Activated T-cell treated with anti-CD3 and anti-CD28 coated beads, Interleukin-2, amount 50 U/mL, for 48 hours (primary cell): Measurements from ENCODE around the gene TLX1.

Source experiments
- DNase-seq, 2 experiments: peaks; one replicate each; pipeline ENCODE4 v3.0.0-alpha.2; 2020

TLX1 gene

DNA sequence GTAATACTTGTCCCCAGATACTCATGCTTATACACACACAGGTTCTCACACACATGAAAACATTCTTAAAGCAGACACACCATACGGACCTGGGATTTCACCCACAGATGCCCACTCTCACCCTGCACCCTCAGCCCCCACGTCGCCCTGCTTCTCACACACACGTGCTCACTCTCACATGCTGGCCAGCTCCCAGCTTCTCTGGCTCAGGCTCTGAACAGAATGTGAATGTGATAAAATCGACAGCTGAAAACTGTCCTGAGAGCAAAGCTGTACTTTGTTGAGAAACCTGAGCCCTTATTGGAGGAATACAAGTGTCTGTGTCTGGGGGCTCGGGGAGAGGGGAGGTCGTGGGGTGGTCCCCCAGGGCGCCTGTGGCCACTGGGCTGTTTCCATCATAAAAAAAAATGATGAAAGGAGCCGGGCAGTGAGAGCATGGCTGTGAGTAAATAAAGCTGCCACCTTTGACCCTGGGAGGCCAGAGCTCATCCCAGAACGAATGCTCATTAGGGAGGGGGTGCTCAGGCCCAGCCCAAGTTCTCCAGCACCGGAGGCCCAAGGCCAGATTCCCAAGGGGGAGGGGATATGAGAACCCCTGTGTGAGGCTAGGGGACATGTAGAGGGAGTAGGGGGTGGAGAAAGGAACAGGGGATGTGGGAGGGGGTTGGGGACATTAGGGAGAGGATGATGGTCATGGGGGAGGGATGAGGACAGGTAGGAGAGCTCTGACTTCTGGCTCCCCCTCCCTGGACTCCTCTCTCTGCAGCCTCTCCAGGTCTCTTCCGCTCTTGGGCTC is 18.1 kb upstream of the TLX1 start:
- no peak for DNase-seq

DNA sequence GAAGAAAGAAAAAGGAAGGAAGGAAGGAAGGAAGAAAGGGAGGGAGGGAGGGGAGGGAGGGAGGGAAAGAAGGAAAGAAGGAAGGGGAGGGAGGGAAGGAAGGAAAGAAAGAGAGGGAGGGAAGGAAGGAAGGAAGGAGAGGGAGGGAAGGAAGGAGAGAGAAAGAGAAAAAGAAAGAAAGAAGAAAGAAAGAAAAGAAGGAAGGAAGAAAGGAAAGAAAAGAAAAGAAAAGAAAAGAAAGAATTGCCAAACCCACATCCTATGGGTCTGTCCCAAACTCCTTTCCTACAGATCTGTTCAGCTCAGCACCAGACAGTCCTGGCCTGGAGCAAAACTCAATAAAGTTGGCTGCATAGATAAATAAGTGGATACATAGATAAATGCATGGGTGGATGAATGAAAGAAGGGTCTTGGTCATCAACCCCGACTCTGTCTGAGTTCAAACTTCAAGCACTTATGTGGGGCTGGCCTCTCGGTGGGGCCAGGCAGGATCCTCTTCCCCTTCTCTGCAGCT is 17.2 kb upstream of the TLX1 start:
- no peak for DNase-seq

DNA sequence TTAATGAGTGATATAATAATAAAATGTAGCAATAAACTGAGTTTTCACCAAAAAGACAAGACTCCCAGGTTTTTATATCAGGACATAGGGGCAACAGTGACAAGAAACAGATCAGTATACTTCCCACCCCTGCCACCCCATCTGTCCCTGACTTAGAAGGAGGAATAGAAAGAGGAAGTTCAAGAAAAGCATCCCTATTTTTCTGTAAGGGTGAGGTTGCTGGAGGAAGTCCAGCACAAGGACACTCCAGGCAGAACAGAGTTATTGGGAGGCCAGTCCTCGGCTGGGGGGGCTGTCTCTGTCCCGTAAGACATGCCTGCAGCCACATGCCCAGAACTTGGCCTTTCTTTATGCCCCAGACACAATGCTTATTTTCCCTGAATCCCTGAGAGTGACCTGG is 16.5 kb upstream of the TLX1 start:
- DNase-seq = no peak

DNA sequence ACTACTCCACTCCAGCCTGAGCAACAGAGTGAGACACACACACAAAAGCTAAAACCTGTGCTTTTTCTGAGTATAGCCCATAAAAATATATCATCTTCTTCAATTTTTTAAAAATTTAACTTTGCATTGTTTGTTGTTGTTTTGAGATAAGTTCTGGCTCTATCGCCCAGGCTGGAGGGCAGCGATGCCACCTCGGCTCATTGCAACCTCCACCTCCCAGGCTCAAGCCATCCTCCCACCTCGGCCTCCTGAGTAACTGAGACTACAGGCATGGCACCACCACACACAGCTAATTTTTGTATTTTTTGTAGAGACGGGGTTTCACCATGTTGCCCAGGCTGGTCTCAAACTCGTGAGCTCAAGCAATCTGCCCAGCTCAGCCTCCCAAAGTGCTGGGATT is 14.3 kb upstream of the TLX1 start:
- no peak for DNase-seq

DNA sequence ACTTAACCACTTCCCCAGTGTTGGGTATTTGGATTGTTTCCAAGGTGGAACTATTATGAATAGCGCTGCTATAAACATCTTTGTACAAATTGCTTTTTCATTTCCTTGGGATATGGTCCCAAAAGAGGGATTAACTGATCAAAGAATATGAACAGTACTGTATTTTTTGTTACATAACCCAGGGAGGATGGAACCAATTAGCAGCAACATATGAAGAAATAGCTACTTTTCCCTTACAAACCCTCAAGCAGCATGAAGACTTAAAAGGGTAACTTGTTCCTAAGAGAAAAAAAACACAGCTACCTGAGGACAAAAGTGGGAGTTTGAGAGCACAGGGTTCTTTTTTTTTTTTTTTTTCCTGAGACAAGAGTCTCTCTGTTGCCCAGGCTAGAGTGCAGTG is 13.1 kb upstream of the TLX1 start:
- DNase-seq = no peak

DNA sequence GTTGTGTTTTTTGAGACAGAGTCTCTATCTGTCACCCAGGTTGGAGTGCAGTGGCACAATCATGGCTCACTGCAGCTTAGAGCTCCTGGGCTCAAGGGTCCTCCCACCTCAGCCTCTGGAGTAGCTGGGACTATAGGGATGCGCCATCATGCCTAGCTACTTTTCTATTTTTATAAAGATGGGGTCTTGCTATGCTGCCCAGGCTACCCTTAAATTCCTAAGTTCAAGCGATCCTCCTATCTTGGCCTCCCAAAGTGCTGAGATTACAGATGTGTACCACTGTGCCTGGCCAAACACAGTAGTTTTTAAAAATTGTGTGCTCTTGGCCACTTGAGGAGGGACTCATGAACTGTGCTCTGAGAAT is 10.6 kb upstream of the TLX1 start:
- no peak for DNase-seq

DNA sequence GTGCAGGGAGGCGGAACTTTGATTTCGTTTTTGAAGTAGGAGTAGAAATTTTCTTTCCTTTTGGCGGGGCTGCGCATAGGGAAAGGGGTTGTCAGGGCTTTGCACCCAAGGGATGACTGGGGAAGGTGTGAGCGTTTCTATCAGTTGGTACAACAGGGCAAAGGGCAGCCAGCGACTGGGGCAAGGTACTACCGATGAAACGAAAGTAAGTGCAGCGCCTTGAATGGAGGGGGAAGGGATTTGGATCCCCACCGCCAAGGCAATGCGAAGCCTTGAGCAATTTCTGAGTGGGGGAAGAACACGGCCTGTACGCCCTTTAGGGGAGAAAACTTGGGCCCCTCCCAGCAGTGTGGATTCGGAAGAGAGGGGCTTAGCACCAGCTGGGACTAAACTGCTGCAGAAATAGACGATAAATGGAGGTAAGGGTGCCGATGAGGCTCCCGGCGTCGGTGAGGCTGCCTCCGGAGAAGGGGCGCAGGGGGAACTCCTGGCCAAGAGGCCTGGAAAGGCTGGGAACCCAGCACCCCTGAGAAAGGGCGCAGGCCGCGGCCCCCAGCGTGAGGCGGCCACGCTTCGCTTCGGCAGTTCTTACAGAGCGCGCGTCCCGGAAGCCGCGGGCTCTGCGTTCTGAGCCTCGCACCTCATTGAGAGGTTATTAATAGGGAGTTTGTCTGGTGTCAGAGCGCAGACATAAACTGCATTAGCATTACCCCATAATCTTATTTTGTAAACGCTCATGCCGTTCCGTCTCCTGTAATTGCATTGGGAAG is 10.0 kb upstream of the TLX1 start:
- DNase-seq = peak; percentile 52 to 53

DNA sequence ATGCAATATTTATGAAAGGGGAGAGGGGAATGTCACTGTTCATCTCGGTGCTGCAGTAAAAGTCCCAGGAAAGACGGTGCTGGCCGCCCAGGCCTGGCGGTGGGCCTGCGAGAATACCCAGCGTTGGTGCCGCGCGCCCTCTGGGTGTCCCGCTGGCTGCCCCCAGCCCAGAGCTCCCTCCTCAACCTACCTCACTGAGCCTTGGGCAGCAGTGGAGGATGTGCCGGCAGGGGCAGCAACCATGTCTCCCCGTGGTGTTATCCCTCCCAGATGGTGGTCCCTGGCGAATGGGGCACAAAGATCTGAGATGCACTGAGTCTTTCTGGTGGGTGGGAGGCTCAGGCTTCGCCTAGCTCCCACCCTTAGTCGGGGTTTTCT is 9.5 kb upstream of the TLX1 start:
- DNase-seq = no peak

DNA sequence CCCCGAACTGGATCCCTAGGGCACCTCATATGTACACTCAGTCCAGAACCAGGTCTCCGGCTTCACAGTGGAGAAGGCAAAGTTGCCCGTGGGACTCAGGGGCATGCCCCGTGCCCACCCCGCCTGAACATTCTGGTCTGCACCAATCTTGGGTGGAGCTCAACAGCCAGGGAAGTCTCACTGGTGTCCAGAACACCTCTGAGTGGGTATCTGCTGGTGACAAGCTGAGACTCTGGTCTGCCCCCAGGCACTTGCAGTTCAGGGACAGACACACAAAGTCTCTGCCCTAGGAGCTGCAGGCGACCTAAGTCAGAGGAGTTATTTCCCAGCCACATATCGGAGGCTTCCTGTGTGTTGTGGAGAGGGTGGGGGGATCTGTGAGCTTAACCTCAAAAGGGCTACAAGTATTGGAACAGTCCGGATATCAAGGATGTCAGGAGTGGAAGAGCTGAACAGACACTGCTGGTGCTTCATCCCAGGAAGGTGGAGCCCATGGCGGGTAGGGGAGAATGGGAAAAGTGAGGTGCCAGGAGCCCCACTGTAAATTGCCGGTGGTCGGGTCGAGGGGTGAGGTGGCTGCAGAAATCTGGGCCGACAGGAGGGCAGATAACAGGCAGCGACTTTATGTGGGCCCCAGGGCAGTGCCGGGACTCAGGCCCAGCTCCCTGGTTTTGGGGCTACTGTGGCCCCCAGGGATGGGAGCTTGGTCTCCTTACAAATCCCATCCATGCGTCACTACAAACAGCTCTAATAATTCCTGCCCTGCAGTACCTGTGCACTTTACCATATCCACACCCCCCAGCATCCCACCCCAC is 8.6 kb upstream of the TLX1 start:
- DNase-seq = no peak

DNA sequence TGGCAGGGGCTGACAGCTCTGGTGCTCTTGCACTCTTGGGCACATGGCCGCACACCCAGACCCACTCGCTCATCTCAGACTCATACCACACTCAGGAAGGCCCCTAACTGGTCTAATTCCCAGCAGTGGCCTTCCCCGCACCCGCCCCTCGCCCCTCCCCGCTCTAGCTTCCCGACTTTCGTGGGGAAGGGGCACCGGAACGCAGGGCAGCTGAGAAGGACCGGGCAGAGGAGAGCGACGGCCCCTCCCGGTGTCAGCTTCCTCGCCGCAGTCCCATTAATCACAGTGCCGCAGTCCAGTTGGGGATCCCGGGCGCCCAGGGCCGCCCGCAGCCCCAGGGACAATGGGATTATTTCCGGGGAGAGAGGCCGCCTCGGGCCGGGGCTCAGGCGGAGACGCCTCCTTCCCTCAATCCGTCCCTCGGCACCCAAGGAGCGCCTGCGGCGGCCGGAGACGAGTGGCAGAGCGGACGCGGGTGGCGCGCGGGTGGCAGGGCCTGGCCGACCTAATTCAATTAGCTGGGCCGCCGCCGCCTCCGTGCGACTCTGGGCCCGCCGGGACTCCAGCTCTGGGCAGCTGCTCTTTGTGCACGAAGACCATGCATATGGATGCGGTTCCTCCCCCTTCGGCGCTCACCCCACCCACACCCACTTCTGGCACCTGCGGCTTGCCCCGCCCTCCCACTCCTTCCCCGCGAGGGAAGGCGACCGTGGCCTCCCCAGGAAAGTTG is 7.8 kb upstream of the TLX1 start:
- peak in 1 of 2 experiments; percentile 31 for DNase-seq

DNA sequence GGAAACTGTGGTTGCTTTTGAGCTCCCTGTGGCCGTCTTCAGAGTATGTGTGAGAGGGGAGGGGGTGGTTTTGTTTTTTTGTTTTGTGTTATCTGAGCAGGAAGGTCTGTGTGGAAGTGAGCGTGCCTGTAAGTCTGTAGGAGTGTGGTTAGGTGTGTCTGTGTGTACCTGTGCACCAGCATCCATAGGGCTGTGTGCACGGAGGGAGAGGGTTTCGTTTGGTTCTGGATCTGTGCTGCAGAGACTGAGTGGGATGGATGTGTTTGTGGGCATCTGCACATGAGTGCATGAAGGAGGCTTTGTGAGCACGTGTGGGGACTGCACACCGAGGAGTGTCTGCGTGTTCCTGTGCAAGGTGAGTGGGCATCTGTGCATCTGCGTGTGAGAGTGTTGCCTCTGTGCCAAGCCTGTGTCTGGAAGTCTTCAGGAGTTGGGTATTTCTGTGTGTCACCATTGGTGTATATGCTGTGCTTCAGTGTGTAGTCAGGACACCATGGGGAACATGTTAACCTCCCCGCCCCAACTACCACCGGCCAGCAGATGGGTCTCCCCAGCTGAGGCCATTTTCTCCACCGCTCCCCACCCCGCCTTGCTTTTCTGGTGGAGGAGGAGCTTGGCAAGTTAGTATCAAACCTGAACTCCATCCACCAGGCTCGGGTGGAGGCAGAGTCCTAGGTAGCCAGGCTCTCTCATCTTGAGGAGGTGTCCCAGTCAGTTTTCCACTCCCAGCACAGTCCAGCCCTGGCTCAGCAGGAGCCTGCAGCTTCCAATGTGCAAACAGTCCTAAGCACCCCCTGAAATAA is 7.1 kb upstream of the TLX1 start:
- DNase-seq = no peak

DNA sequence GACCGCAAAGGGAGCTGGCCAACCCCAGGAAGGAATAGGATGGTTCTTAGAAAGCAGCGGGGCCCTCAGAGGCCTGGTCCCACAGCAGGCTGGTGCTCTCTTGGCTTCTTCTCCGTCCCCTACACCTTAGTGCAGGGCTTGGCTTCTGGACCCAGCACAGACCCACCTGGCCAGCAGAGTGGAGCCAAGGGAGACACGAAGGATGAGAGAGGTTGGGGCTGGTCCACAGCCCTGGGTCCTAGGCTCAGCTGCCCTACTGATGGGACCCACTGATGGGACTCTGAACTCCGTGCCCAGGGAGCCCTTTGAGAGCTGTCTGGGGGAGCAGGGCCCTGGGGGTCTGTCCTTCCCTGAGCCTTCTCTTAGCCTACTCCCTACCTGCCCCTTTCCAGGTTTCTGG is 6.2 kb upstream of the TLX1 start:
- DNase-seq = no peak

DNA sequence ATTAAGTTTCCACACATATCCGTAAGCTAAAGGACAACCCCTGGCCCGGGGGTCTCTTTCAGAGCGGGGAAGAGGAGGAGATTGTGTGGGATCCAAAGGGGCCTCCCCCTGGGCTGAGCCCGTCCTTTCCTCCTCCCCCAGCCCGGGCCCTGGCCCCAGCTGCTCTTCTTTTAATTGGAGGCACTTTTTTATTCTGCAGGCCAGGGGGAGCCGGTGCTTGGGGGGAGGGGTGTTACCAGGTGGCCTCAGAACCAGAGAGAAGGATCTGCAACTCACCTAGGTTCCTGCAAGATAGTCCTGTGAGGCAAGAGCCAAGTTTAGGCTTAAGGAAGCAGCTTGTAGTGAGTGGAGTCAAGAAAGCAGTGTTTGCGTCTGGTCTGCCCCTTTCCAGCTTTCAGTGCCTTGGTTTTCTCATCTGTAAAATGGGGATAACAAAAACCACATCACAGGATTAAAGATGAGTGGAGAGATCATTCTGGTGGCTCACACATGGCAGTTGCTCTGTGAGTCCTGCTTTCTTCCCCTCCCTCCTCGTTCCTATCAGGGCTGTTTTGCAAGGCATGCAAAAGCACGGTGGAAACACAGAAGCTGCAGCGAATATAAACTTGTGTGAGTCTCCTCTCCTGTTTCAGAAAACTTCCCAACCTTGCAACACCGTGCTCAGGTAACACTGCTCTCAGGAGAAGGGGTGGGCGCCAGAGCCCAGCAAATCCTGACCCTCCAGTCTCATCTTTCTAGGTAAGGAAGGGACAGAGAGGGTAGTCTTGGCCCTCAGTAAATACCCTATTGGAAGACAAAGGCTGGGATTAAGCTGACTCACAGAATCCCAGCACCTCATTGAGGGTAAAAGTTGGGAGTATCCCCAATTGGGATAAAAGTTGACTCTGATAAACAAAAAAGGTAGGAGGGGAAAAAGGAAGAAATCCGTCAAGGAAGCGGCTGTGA is 4.1 kb upstream of the TLX1 start:
- DNase-seq = no peak

DNA sequence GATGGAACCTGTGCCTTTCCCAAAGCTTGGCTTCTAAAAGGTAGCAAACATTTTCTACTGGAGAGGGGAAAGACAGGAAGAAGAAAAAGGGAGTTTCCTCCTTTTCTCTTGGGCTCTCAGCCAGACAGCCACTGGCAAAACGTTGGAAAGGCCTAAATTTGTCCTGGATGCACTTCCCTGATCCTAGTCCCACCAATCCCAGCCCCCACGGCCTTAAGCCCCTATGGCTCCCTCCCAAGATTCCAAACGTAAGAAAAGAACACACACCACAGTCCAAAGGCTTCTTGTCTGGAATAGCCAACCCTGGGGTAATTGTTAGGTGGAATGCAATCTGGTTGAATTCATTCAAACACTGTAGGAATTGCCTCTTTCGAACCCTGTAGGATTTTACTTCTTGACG is 959 bp upstream of the TLX1 start:
- no peak for DNase-seq

DNA sequence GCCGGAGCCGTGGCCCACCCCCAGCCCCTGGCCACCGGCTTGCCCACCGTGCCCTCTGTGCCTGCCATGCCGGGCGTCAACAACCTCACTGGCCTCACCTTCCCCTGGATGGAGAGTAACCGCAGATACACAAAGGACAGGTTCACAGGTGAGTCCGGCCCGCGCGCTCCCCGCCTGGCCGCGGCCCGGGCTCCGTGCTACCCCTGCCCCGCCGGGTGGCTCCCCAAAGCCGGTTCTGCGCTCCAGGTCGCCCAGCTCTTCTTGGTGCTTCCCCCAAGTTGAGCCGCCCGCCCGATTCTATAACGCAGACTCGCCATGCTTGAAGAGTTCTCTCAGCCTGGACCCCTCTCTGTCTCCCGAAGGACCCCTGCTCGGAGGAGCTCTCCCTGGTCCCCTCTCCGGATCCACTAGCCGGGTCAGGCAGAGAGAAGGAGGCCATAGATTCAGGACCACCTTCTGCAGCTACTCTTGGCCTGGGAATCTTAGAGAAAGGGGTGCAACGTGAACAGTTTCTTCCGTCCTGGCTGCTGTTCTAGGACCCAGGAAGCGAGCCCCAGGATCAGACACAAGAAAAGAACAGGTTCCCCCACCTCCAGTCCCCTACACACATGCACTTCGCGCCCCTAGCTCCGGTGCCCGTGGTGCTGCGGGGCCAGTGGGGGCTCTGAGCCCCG is 999 bp downstream of the TLX1 start:
- DNase-seq = peak in 1 of 2 experiments; percentile 29

DNA sequence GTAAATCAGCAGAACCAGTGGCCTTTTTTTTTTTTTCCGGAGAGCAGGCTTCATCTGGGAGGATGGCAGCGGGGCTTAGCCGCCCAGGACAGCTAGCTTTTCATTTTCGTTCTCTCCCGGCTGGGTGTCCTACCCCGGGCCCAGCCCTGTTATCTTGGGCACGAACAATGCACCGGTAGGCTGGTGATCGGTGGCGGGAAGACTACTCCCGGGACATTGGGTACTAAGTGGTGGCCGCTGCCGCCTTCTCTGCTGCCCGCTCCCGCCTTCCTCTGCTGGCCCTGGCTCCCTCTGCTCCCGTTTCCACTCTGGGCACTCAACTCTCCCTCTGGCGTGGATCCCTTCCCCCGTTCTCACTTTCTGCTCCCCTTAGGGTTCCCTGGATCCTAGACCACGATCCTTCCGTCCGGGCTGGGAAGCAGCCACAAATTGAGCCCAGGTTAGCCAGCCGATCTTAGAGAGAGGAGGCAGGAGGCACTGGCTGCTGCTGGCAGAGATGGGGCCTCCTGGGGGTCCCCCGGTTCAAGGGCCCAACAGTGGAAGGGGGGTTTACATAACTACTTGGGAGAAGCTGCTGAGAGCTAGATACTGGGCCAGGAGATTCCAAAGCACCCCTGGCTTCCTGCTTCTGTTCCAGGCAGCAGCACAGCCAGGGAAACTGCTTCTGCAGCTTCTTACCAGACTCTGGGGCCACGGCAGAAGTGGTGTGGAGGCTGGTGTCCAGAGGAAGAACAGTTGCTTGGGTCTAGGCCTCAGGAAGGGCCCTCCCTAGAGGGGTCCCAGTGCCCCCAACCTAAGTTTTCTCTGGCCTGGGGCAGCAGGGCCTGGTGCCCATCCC is 1.8 kb downstream of the TLX1 start:
- DNase-seq = peak in 1 of 2 experiments; percentile 30

DNA sequence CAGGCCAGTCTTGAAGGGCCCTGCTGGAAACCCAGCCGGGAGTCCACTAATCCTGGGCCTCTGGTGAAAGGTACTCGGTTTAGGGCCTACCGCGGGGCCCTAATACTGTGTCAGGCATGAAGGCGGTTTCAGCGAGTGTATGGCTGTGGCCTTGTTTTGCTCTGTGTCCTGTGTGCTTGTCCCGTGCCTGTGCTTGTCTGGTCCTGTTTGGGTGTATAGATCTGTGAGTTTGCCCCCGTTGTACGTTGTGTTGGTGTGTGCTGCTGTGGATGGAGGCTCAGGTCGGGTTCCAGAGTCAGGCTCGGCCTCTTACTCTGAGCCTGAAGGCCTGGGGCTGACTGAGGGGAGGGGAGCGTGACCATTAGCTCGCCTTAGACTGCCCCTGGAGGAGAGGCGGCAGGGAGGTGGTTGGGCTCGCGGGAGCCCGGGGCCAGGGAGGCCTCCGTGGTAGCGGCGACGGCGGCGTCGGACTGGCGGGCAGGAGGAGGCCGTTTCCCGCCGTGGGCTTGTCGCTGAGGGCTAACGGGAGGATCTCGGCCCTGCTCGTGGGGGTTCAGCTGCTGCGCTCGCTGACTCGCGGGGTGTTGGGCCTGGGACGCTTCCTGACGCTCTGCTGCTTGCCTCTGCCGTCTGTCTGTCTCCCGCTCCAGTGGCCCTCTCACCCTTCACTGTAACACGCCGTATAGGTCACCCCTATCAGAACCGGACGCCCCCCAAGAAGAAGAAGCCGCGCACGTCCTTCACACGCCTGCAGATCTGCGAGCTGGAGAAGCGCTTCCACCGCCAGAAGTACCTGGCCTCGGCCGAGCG is 2.6 kb downstream of the TLX1 start:
- peak in 1 of 2 experiments; percentile 28 for DNase-seq
